Panc1 (cell line): ENCODE measurements around the gene FEN1.

Experiments used
- CTCF ChIP-seq: fragments of 450-650 bp; IDR thresholded peaks from 2 replicates; pipeline ENCODE4 v1.5.1; 2017; ENCODE audit warnings: mild to moderate bottlenecking
- POLR2AphosphoS5 ChIP-seq: IDR thresholded peaks from 2 replicates; pipeline ENCODE4 v1.6.1; 2012; ENCODE audit warnings: mild to moderate bottlenecking, low read depth, low read length, moderate library complexity
- REST ChIP-seq, 2 experiments: IDR thresholded peaks; 2 replicates each; pipeline ENCODE4 v1.6.1; 2011 to 2012; ENCODE audit warnings: low read depth in 2 of 2, control low read depth in 1 of 2, low read length in 1 of 2, mild to moderate bottlenecking in 1 of 2, moderate library complexity in 1 of 2; ENCODE audit not compliant: insufficient read depth in 1 of 2
- SIN3A ChIP-seq: IDR thresholded peaks from 2 replicates; pipeline ENCODE4 v1.6.1; 2012; ENCODE audit warnings: low read depth, mild to moderate bottlenecking, low read length, moderate library complexity, borderline replicate concordance; ENCODE audit not compliant: insufficient read depth
- TCF7L2 ChIP-seq: IDR thresholded peaks from 2 replicates; pipeline ENCODE4 v1.6.1; 2011; ENCODE audit warnings: mild to moderate bottlenecking, low read depth, low read length, inconsistent platforms

- no peak for TF ChIP-seq CTCF
- no peak for TF ChIP-seq SIN3A
- TF ChIP-seq POLR2AphosphoS5 = no peak
- no peak for TF ChIP-seq TCF7L2
- no peak for TF ChIP-seq REST (IDR thresholded peaks at IDR 0.05; ENCODE audit: insufficient read depth in 1 of 2, low read depth in 2 of 2, low read length in 1 of 2)
These were observed 27.5 kb downstream of the FEN1 start for GRCh38 chr11:61820174-61820573.
